ENCODE measurements around the gene ZFR2.

The ZFR2 gene

GRCh38 chr19:3813473-3814392 is 55.1 kb downstream of the ZFR2 start:
- DNase-seq = no peak

- DNase-seq = no peak
Measured at GRCh38 chr19:3810708-3811355, 58.0 kb downstream of the ZFR2 start.

- DNase-seq = no peak
Measured at GRCh38 chr19:3809881-3810707, 58.7 kb downstream of the ZFR2 start.

- DNase-seq = no peak
Measured at GRCh38 chr19:3808420-3809143, 60.3 kb downstream of the ZFR2 start.

GRCh38 chr19:3807574-3808354 is 61.1 kb downstream of the ZFR2 start:
- DNase-seq = no peak

GRCh38 chr19:3807131-3807480 is 61.7 kb downstream of the ZFR2 start:
- no peak for DNase-seq

- DNase-seq = no peak
Measured at GRCh38 chr19:3805859-3806258, 63.0 kb downstream of the ZFR2 start.

GRCh38 chr19:3804429-3804828 is 64.4 kb downstream of the ZFR2 start:
- DNase-seq = no peak

- no peak for DNase-seq
Measured at GRCh38 chr19:3803986-3804385, 64.9 kb downstream of the ZFR2 start.

- DNase-seq = no peak
Measured at GRCh38 chr19:3803114-3803888, 65.5 kb downstream of the ZFR2 start.

- peak; percentile 7 for DNase-seq
Measured at GRCh38 chr19:3801412-3802096, 67.3 kb downstream of the ZFR2 start.

GRCh38 chr19:3800996-3801395 is 67.8 kb downstream of the ZFR2 start:
- DNase-seq = no peak

GRCh38 chr19:3798137-3798536 is 70.7 kb downstream of the ZFR2 start:
- no peak for DNase-seq

- DNase-seq = no peak
Measured at GRCh38 chr19:3796358-3796757, 72.5 kb downstream of the ZFR2 start.

GRCh38 chr19:3793799-3794198 is 75.0 kb downstream of the ZFR2 start:
- DNase-seq = no peak

GRCh38 chr19:3792114-3792513 is 76.7 kb downstream of the ZFR2 start:
- DNase-seq = no peak

GRCh38 chr19:3790941-3791340 is 77.9 kb downstream of the ZFR2 start:
- DNase-seq = no peak

- no peak for DNase-seq
Measured at GRCh38 chr19:3790209-3790734, 78.6 kb downstream of the ZFR2 start.

GRCh38 chr19:3788996-3789778 is 79.7 kb downstream of the ZFR2 start:
- no peak for DNase-seq
